Stimulated activated effector memory CD8-positive, alpha-beta T cell treated with anti-CD3 and anti-CD28 coated beads, Interleukin-12 subunit alpha, Interleukin-12 subunit beta, amount 100 ng/mL, for 72 hours (primary cell): ENCODE measurements around the gene BICRA.

Experiments used
- ATAC-seq: fragments of 150-1000 bp; cut with Tn5 transposase; 2 replicates; pipeline ENCODE4 v1.10.0; 2021
- DNase-seq, 2 donors: peaks; one replicate each; pipeline ENCODE4 v3.0.0; 2021 to 2022; ENCODE audit warnings: low spot score in 2 of 2
- H3K27ac Mint-ChIP-seq: one replicate; pipeline ENCODE4 v1.8.0; 2022; ENCODE audit warnings: mild to moderate bottlenecking, mixed read lengths
- H3K36me3 Mint-ChIP-seq: one replicate; pipeline ENCODE4 v1.8.0; 2022; ENCODE audit warnings: mild to moderate bottlenecking, mixed read lengths
- H3K4me1 Mint-ChIP-seq: one replicate; pipeline ENCODE4 v1.8.0; 2022; ENCODE audit warnings: mixed read lengths
- H3K4me3 Mint-ChIP-seq: one replicate; pipeline ENCODE4 v1.8.0; 2022; ENCODE audit warnings: mild to moderate bottlenecking, mixed read lengths
- H3K9me3 Mint-ChIP-seq: one replicate; pipeline ENCODE4 v1.8.0; 2022; ENCODE audit warnings: mixed read lengths

The BICRA gene

GRCh38 chr19:47681388-47681787 lies 72.5 kb downstream of the BICRA start:
- ATAC-seq (no peak), DNase-seq (no peak)
- no peak overlapping the region for H3K4me3 Mint-ChIP-seq
- H3K36me3 Mint-ChIP-seq: peaks cover 29% of the 10 kb centered on the region
- H3K4me1 Mint-ChIP-seq: peaks cover 6% of the 10 kb centered on the region
- peak overlapping the region; percentile 46 for H3K27ac Mint-ChIP-seq
- H3K9me3 Mint-ChIP-seq: no peaks in the 10 kb centered on the region

- H3K4me1 Mint-ChIP-seq: peaks cover 6% of the 10 kb centered on the region
These were observed 73.0 kb downstream of the BICRA start for GRCh38 chr19:47681936-47682335.

GRCh38 chr19:47682939-47683338 lies 74.0 kb downstream of the BICRA start:
- no peak overlapping the region for H3K27ac Mint-ChIP-seq
- H3K9me3 Mint-ChIP-seq: no peaks in the 10 kb centered on the region
- H3K36me3 Mint-ChIP-seq: peaks cover 23% of the 10 kb centered on the region
- no peak for DNase-seq
- ATAC-seq: no peak
- H3K4me3 Mint-ChIP-seq: no peak overlapping the region
- peaks cover 6% of the 10 kb centered on the region for H3K4me1 Mint-ChIP-seq

More at GRCh38 chr19:47681936-47682335, 73.0 kb downstream of the BICRA start:
- no peak overlapping the region for H3K27ac Mint-ChIP-seq
- DNase-seq: no peak
- no peak for ATAC-seq
- no peaks in the 10 kb centered on the region for H3K9me3 Mint-ChIP-seq
- no peak overlapping the region for H3K4me3 Mint-ChIP-seq
- peaks cover 27% of the 10 kb centered on the region for H3K36me3 Mint-ChIP-seq

- DNase-seq: no peak
- ATAC-seq: no peak
- no peaks in the 10 kb centered on the region for H3K9me3 Mint-ChIP-seq
- H3K4me1 Mint-ChIP-seq: no peaks in the 10 kb centered on the region
- H3K27ac Mint-ChIP-seq: peak overlapping the region; percentile 72
- H3K36me3 Mint-ChIP-seq: peaks cover 6% of the 10 kb centered on the region
- H3K4me3 Mint-ChIP-seq: no peak overlapping the region
These were observed 77.9 kb downstream of the BICRA start for GRCh38 chr19:47686679-47687450.

- peaks cover 2% of the 10 kb centered on the region for H3K4me1 Mint-ChIP-seq
- peaks cover 2% of the 10 kb centered on the region for H3K36me3 Mint-ChIP-seq
- H3K27ac Mint-ChIP-seq: peak overlapping the region; percentile 72
- ATAC-seq (no peak), DNase-seq (no peak)
- H3K4me3 Mint-ChIP-seq: no peak overlapping the region
- no peaks in the 10 kb centered on the region for H3K9me3 Mint-ChIP-seq
These were observed 79.0 kb downstream of the BICRA start for GRCh38 chr19:47687906-47688305.

- H3K4me1 Mint-ChIP-seq: peaks cover 5% of the 10 kb centered on the region
- DNase-seq (no peak), ATAC-seq (no peak)
- H3K36me3 Mint-ChIP-seq: peaks cover 4% of the 10 kb centered on the region
- no peaks in the 10 kb centered on the region for H3K9me3 Mint-ChIP-seq
- H3K4me3 Mint-ChIP-seq: no peak overlapping the region
- no peak overlapping the region for H3K27ac Mint-ChIP-seq
These were observed 82.2 kb downstream of the BICRA start for GRCh38 chr19:47691090-47691489.

GRCh38 chr19:47691782-47692181 lies 82.8 kb downstream of the BICRA start:
- Mint-ChIP-seq H3K9me3 (no peaks in the 10 kb centered on the region), H3K36me3 (peaks cover 4% of the 10 kb centered on the region), H3K4me3 (no peak overlapping the region), H3K4me1 (peaks cover 5% of the 10 kb centered on the region), H3K27ac (no peak overlapping the region)
- DNase-seq: no peak
- ATAC-seq: no peak

- Mint-ChIP-seq H3K9me3 (no peaks in the 10 kb centered on the region), H3K27ac (peak overlapping the region; percentile 74), H3K4me3 (no peak overlapping the region), H3K36me3 (peaks cover 4% of the 10 kb centered on the region), H3K4me1 (peaks cover 5% of the 10 kb centered on the region)
- no peak for ATAC-seq
- no peak for DNase-seq
These were observed 84.6 kb downstream of the BICRA start for GRCh38 chr19:47693489-47693888.

- Mint-ChIP-seq H3K27ac (no peak overlapping the region), H3K36me3 (peaks cover 4% of the 10 kb centered on the region), H3K4me3 (no peak overlapping the region), H3K9me3 (no peaks in the 10 kb centered on the region), H3K4me1 (peaks cover 5% of the 10 kb centered on the region)
- no peak for DNase-seq
- no peak for ATAC-seq
These were observed 85.0 kb downstream of the BICRA start for GRCh38 chr19:47693903-47694302.

GRCh38 chr19:47694466-47695273 lies 85.7 kb downstream of the BICRA start:
- DNase-seq: no peak
- no peak for ATAC-seq
- Mint-ChIP-seq H3K4me1 (peaks cover 5% of the 10 kb centered on the region), H3K27ac (no peak overlapping the region), H3K36me3 (peaks cover 10% of the 10 kb centered on the region), H3K4me3 (no peak overlapping the region), H3K9me3 (no peaks in the 10 kb centered on the region)

- peaks cover 18% of the 10 kb centered on the region for H3K36me3 Mint-ChIP-seq
- no peak overlapping the region for H3K4me3 Mint-ChIP-seq
- ATAC-seq (no peak), DNase-seq (no peak)
- peak overlapping the region; percentile 17 for H3K27ac Mint-ChIP-seq
- H3K9me3 Mint-ChIP-seq: no peaks in the 10 kb centered on the region
- peaks cover 5% of the 10 kb centered on the region for H3K4me1 Mint-ChIP-seq
These were observed 86.8 kb downstream of the BICRA start for GRCh38 chr19:47695533-47696262.

GRCh38 chr19:47696635-47697034 lies 87.7 kb downstream of the BICRA start:
- ATAC-seq: no peak
- no peak for DNase-seq
- Mint-ChIP-seq H3K4me1 (peaks cover 5% of the 10 kb centered on the region), H3K36me3 (peaks cover 18% of the 10 kb centered on the region), H3K27ac (no peak overlapping the region), H3K9me3 (no peaks in the 10 kb centered on the region), H3K4me3 (no peak overlapping the region)

- Mint-ChIP-seq H3K36me3 (peaks cover 23% of the 10 kb centered on the region), H3K4me1 (peaks cover 2% of the 10 kb centered on the region), H3K27ac (no peak overlapping the region), H3K9me3 (no peaks in the 10 kb centered on the region), H3K4me3 (no peak overlapping the region)
- DNase-seq: peak; percentile 42 to 71
- peak; percentile 74 for ATAC-seq
These were observed 89.1 kb downstream of the BICRA start for GRCh38 chr19:47697863-47698609.

- Mint-ChIP-seq H3K4me3 (no peak overlapping the region), H3K27ac (no peak overlapping the region), H3K36me3 (peaks cover 24% of the 10 kb centered on the region), H3K9me3 (no peaks in the 10 kb centered on the region), H3K4me1 (no peaks in the 10 kb centered on the region)
- ATAC-seq (no peak), DNase-seq (no peak)
These were observed 89.9 kb downstream of the BICRA start for GRCh38 chr19:47698631-47699359.
